ENCODE data around the gene TERB1. TPM values are rescaled to one million over a fixed set of nuclear protein-coding genes. Genes with fewer than 3 reads are reported as not detected.
A peak's percentile ranks its signal among the peaks of the same experiment; 100 is the strongest.

TERB1 gene
- total and polyA plus RNA-seq, 2 of the 13 experiments (the other 11 are each of a cell fraction or from before 2014, with no cell fraction given) = not detected

DNA sequence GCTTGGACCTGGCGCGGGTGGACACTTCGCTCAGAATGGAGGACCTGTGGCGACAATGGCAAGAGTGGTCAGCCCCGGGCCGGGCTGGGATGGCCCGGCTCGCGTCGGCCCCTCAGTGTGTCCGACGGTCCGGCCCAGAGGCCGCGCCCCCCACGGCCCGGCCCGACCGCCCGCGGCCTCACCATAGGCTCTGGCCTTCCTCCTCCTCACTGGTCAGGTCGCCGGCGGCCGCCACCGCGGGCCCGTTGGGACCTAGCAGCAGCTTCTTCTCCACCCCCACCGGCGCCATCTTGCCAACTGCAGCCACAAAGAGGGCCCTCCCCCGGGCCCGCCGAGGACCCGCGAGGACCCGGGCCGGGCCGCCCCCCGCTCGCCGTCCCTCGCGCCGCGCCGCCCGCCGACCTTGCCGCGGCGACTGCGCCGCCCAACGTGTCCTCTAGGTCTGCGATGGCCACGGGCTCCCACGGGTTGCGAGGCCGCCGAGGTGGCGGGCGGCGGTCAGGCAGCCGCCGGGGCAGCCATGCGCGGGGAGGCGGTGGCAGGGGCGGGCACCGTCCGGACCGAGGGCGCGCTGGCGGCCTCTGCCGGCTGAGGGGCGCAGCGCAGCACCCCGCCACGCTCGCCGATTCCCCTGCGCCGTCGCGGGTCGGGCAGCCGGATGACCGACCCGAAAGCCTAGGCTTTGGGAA lies 49.9 kb downstream of the TERB1 start, which contains the start of gene DYNC1LI2 (continued):
- TF ChIP-seq ZNF30 (CRISPR knock-in tag; IDR thresholded peaks at IDR 0.05) = no peak
- TF ChIP-seq ZNF605 (CRISPR knock-in tag; IDR thresholded peaks at IDR 0.05) = no peak
- TF ChIP-seq, protein P1, sequence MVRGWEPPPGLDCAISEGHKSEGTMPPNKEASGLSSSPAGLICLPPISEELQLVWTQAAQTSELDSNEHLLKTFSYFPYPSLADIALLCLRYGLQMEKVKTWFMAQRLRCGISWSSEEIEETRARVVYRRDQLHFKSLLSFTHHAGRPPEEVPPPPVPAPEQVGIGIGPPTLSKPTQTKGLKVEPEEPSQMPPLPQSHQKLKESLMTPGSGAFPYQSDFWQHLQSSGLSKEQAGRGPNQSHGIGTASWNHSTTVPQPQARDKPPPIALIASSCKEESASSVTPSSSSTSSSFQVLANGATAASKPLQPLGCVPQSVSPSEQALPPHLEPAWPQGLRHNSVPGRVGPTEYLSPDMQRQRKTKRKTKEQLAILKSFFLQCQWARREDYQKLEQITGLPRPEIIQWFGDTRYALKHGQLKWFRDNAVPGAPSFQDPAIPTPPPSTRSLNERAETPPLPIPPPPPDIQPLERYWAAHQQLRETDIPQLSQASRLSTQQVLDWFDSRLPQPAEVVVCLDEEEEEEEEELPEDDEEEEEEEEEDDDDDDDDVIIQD (CRISPR knock-in tag; IDR thresholded peaks at IDR 0.05; ENCODE audit: low read depth) = no peak
- no peak for TF ChIP-seq CREB1 (IDR thresholded peaks at IDR 0.05)
- TF ChIP-seq CREB1 (CRISPR knock-in tag; IDR thresholded peaks at IDR 0.05) = no peak
- TF ChIP-seq, protein P2, sequence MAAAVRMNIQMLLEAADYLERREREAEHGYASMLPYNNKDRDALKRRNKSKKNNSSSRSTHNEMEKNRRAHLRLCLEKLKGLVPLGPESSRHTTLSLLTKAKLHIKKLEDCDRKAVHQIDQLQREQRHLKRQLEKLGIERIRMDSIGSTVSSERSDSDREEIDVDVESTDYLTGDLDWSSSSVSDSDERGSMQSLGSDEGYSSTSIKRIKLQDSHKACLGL (CRISPR knock-in tag; IDR thresholded peaks at IDR 0.05) = 0 out of 2 replicates have a peak, but pooled peaks have one; percentile 51
- TF ChIP-seq, protein P3, sequence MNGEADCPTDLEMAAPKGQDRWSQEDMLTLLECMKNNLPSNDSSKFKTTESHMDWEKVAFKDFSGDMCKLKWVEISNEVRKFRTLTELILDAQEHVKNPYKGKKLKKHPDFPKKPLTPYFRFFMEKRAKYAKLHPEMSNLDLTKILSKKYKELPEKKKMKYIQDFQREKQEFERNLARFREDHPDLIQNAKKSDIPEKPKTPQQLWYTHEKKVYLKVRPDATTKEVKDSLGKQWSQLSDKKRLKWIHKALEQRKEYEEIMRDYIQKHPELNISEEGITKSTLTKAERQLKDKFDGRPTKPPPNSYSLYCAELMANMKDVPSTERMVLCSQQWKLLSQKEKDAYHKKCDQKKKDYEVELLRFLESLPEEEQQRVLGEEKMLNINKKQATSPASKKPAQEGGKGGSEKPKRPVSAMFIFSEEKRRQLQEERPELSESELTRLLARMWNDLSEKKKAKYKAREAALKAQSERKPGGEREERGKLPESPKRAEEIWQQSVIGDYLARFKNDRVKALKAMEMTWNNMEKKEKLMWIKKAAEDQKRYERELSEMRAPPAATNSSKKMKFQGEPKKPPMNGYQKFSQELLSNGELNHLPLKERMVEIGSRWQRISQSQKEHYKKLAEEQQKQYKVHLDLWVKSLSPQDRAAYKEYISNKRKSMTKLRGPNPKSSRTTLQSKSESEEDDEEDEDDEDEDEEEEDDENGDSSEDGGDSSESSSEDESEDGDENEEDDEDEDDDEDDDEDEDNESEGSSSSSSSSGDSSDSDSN (CRISPR knock-in tag; IDR thresholded peaks at IDR 0.05) = no peak; the same call in none of the 2 replicates
- no peak; the same call in 1 of the 2 replicates for TF ChIP-seq RARA (CRISPR knock-in tag; IDR thresholded peaks at IDR 0.05)
- no peak for TF ChIP-seq EZH2 (conservative IDR thresholded peaks at IDR 0.05; ENCODE audit: low read depth, low read length)
- no peak for TF ChIP-seq REXO4 (CRISPR knock-in tag; IDR thresholded peaks at IDR 0.05; ENCODE audit: borderline replicate concordance)
- no peak for TF ChIP-seq NFRKB (IDR thresholded peaks at IDR 0.05)
- TF ChIP-seq U2AF1 (optimal IDR thresholded peaks at IDR 0.05; ENCODE audit: low read depth, low read length) = no peak
- peak; percentile 87 for TF ChIP-seq SKI (IDR thresholded peaks at IDR 0.05; ENCODE audit: partially characterized antibody)
- no peak for TF ChIP-seq ZNF124 (CRISPR knock-in tag; IDR thresholded peaks at IDR 0.05)
- peak; percentile 90 for TF ChIP-seq ARNT2 (CRISPR knock-in tag; IDR thresholded peaks at IDR 0.05; ENCODE audit: low read depth)
- TF ChIP-seq, protein P4, sequence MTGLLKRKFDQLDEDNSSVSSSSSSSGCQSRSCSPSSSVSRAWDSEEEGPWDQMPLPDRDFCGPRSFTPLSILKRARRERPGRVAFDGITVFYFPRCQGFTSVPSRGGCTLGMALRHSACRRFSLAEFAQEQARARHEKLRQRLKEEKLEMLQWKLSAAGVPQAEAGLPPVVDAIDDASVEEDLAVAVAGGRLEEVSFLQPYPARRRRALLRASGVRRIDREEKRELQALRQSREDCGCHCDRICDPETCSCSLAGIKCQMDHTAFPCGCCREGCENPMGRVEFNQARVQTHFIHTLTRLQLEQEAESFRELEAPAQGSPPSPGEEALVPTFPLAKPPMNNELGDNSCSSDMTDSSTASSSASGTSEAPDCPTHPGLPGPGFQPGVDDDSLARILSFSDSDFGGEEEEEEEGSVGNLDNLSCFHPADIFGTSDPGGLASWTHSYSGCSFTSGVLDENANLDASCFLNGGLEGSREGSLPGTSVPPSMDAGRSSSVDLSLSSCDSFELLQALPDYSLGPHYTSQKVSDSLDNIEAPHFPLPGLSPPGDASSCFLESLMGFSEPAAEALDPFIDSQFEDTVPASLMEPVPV (CRISPR knock-in tag; IDR thresholded peaks at IDR 0.05) = no peak
- TF ChIP-seq, protein P5, sequence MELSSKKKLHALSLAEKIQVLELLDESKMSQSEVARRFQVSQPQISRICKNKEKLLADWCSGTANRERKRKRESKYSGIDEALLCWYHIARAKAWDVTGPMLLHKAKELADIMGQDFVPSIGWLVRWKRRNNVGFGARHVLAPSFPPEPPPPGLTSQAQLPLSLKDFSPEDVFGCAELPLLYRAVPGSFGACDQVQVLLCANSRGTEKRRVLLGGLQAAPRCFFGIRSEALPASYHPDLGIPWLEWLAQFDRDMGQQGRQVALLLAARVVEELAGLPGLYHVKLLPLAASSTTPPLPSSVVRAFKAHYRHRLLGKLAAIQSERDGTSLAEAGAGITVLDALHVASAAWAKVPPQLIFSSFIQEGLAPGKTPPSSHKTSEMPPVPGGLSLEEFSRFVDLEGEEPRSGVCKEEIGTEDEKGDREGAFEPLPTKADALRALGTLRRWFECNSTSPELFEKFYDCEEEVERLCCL (CRISPR knock-in tag; IDR thresholded peaks at IDR 0.05; ENCODE audit: borderline replicate concordance) = no peak
- TF ChIP-seq ZNF629 (CRISPR knock-in tag; conservative IDR thresholded peaks at IDR 0.05) = no peak
- no peak for TF ChIP-seq MTA3 (CRISPR knock-in tag; IDR thresholded peaks at IDR 0.05)
- no peak for TF ChIP-seq ZNF652 (CRISPR knock-in tag; IDR thresholded peaks at IDR 0.05; ENCODE audit: borderline replicate concordance, low read depth)
- TF ChIP-seq SUZ12 (IDR thresholded peaks at IDR 0.05; ENCODE audit: low read depth, low read length) = no peak
- TF ChIP-seq, protein P6, sequence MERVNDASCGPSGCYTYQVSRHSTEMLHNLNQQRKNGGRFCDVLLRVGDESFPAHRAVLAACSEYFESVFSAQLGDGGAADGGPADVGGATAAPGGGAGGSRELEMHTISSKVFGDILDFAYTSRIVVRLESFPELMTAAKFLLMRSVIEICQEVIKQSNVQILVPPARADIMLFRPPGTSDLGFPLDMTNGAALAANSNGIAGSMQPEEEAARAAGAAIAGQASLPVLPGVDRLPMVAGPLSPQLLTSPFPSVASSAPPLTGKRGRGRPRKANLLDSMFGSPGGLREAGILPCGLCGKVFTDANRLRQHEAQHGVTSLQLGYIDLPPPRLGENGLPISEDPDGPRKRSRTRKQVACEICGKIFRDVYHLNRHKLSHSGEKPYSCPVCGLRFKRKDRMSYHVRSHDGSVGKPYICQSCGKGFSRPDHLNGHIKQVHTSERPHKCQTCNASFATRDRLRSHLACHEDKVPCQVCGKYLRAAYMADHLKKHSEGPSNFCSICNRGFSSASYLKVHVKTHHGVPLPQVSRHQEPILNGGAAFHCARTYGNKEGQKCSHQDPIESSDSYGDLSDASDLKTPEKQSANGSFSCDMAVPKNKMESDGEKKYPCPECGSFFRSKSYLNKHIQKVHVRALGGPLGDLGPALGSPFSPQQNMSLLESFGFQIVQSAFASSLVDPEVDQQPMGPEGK (CRISPR knock-in tag; IDR thresholded peaks at IDR 0.05) = 0 out of 2 replicates have a peak, but pooled peaks have one; percentile 23
